ENCODE measurements around the gene FBP2. TPM values are rescaled to one million over a fixed set of nuclear protein-coding genes. Genes with fewer than 3 reads are reported as not detected.

The FBP2 gene
- total RNA-seq, 2 donors from 2014 or later: not detected

- H3K4me1 Mint-ChIP-seq: no peaks in the 10 kb centered on the region
- no peak overlapping the region for H3K27ac Mint-ChIP-seq
- H3K9me3 Mint-ChIP-seq: peaks cover 5% of the 10 kb centered on the region
- no peak for TF ChIP-seq CTCF (conservative IDR thresholded peaks at IDR 0.05)
- Histone ChIP-seq H3K4me3 (ENCODE audit: low read length) (no peak overlapping the region), H3K4me1 (ENCODE audit: control insufficient read depth, insufficient read depth, low read length) (no peaks in the 10 kb centered on the region), H3K9me3 (ENCODE audit: control insufficient read depth, low read length) (peaks cover 7% of the 10 kb centered on the region), H3K27ac (ENCODE audit: low read depth, low read length) (no peak overlapping the region), H3K36me3 (ENCODE audit: control insufficient read depth, insufficient read depth, low read length) (no peaks in the 10 kb centered on the region), H3K9ac (ENCODE audit: extremely low read depth, low read length, poor library complexity, severe bottlenecking) (no peak overlapping the region), H3K27me3 (ENCODE audit: control insufficient read depth, insufficient read depth, low read length, poor library complexity, severe bottlenecking) (peaks cover under 1% of the 10 kb centered on the region)
- 83 to 89% methylated on average over 1 to 2 of the region's 2 CpGs for WGBS, 2 experiments (ENCODE audit: insufficient coverage in 1 of 2, insufficient read length in 1 of 2)
- no peak overlapping the region for H3K4me3 Mint-ChIP-seq
- H3K27me3 Mint-ChIP-seq (ENCODE audit: insufficient read depth): peaks cover 2% of the 10 kb centered on the region
- DNase-seq: no peak
- H3K36me3 Mint-ChIP-seq (ENCODE audit: low read depth): no peaks in the 10 kb centered on the region
These were observed 16.1 kb downstream of the FBP2 start for GRCh38 chr9:94577571-94577970.

- Mint-ChIP-seq H3K4me3 (no peak overlapping the region), H3K27ac (no peak overlapping the region), H3K27me3 (ENCODE audit: insufficient read depth) (peaks cover 7% of the 10 kb centered on the region), H3K9me3 (peaks cover 5% of the 10 kb centered on the region), H3K36me3 (ENCODE audit: low read depth) (no peaks in the 10 kb centered on the region), H3K4me1 (no peaks in the 10 kb centered on the region)
- H3K36me3 ChIP-seq (ENCODE audit: control insufficient read depth, insufficient read depth, low read length): no peaks in the 10 kb centered on the region
- peaks cover 7% of the 10 kb centered on the region for H3K9me3 ChIP-seq (ENCODE audit: control insufficient read depth, low read length)
- DNase-seq: no peak
- peaks cover 4% of the 10 kb centered on the region for H3K27me3 ChIP-seq (ENCODE audit: control insufficient read depth, insufficient read depth, low read length, poor library complexity, severe bottlenecking)
- H3K4me1 ChIP-seq (ENCODE audit: control insufficient read depth, insufficient read depth, low read length): no peaks in the 10 kb centered on the region
- no peak for TF ChIP-seq CTCF (conservative IDR thresholded peaks at IDR 0.05)
- H3K4me3 ChIP-seq (ENCODE audit: low read length): no peak overlapping the region
- no peak overlapping the region for H3K27ac ChIP-seq (ENCODE audit: low read depth, low read length)
- WGBS, 2 experiments (ENCODE audit: insufficient coverage in 1 of 2, insufficient read length in 1 of 2): 0% methylated on average over 1 of the region's 1 CpG; no CpG with 5 or more reads in 1 of the 2 experiments
- no peak overlapping the region for H3K9ac ChIP-seq (ENCODE audit: extremely low read depth, low read length, poor library complexity, severe bottlenecking)
These were observed 16.6 kb downstream of the FBP2 start for GRCh38 chr9:94577036-94577435.

GRCh38 chr9:94576131-94576530 lies 17.5 kb downstream of the FBP2 start:
- Mint-ChIP-seq H3K27me3 (ENCODE audit: insufficient read depth) (peaks cover 13% of the 10 kb centered on the region), H3K36me3 (ENCODE audit: low read depth) (no peaks in the 10 kb centered on the region), H3K9me3 (peaks cover 5% of the 10 kb centered on the region), H3K4me1 (no peaks in the 10 kb centered on the region), H3K4me3 (no peak overlapping the region), H3K27ac (no peak overlapping the region)
- no peaks in the 10 kb centered on the region for H3K36me3 ChIP-seq (ENCODE audit: control insufficient read depth, insufficient read depth, low read length)
- no peak overlapping the region for H3K27ac ChIP-seq (ENCODE audit: low read depth, low read length)
- no peaks in the 10 kb centered on the region for H3K4me1 ChIP-seq (ENCODE audit: control insufficient read depth, insufficient read depth, low read length)
- WGBS, 2 experiments (ENCODE audit: insufficient coverage in 1 of 2, insufficient read length in 1 of 2): 77 to 96% methylated on average over 2 of the region's 2 CpGs
- H3K9ac ChIP-seq (ENCODE audit: extremely low read depth, low read length, poor library complexity, severe bottlenecking): no peak overlapping the region
- H3K27me3 ChIP-seq (ENCODE audit: control insufficient read depth, insufficient read depth, low read length, poor library complexity, severe bottlenecking): peaks cover 4% of the 10 kb centered on the region
- no peak overlapping the region for H3K4me3 ChIP-seq (ENCODE audit: low read length)
- no peak for TF ChIP-seq CTCF (conservative IDR thresholded peaks at IDR 0.05)
- H3K9me3 ChIP-seq (ENCODE audit: control insufficient read depth, low read length): peaks cover 7% of the 10 kb centered on the region
- no peak for DNase-seq
